Neural cell (in vitro differentiated cells): ENCODE results near the gene NNT. TPM values are rescaled to one million over a fixed set of nuclear protein-coding genes. Genes with fewer than 3 reads are reported as not detected.
"Not testable (repeated sequence)": the region's sequence is repeated elsewhere in the genome, so short reads cannot be mapped to it uniquely, and the experiment has no call there.

Source experiments
- H2AFZ ChIP-seq: fragments of 200-600, 300-800 bp; sonication (generic), shearing (Covaris generic); 2 replicates; pipeline ENCODE4 v1.6.0; 2014; ENCODE audit warnings: low read depth, mild to moderate bottlenecking, antibody characterized with exemption, low read length, moderate library complexity
- H3F3A ChIP-seq: fragments of 200-600 bp; shearing (Covaris generic); 2 replicates; pipeline ENCODE4 v1.6.1; 2016; ENCODE audit warnings: mild to moderate bottlenecking, moderate library complexity, mixed read lengths, antibody characterized with exemption, low read length; ENCODE audit not compliant: insufficient read depth, poor library complexity, severe bottlenecking
- H3K27ac ChIP-seq: fragments of 200-600, 300-800 bp; sonication (generic), shearing (Covaris generic); 2 replicates; pipeline ENCODE4 v1.5.1; 2014; ENCODE audit warnings: mild to moderate bottlenecking, low read length, moderate library complexity
- H3K27me3 ChIP-seq: fragments of 300-800, 200-600 bp; sonication (generic), shearing (Covaris generic); 2 replicates; pipeline ENCODE4 v1.6.0; 2014; ENCODE audit warnings: mild to moderate bottlenecking, low read depth, low read length, moderate library complexity; ENCODE audit not compliant: insufficient read depth
- H3K36me3 ChIP-seq: fragments of 300-800, 200-600 bp; sonication (generic), shearing (Covaris generic); 2 replicates; pipeline ENCODE4 v1.5.1; 2014; ENCODE audit warnings: mild to moderate bottlenecking, antibody characterized with exemption, low read length, moderate library complexity; ENCODE audit not compliant: insufficient read depth
- H3K4me2 ChIP-seq: fragments of 300-800, 200-600 bp; sonication (generic), shearing (Covaris generic); 2 replicates; pipeline ENCODE4 v1.6.0; 2014; ENCODE audit warnings: mild to moderate bottlenecking, low read length
- H3K4me3 ChIP-seq: fragments of 300-800, 200-600 bp; sonication (generic), shearing (Covaris generic); 2 replicates; pipeline ENCODE4 v1.5.1; 2014; ENCODE audit warnings: mild to moderate bottlenecking, low read length, moderate library complexity
- H3K79me2 ChIP-seq: fragments of 200-600 bp; shearing (Covaris generic); replicated peaks from 2 replicates; pipeline ENCODE4 v1.6.0; 2014; ENCODE audit warnings: mild to moderate bottlenecking, low read length, moderate library complexity; ENCODE audit not compliant: insufficient read depth
- H3K9ac ChIP-seq: fragments of 300-800, 200-600 bp; sonication (generic), shearing (Covaris generic); 2 replicates; pipeline ENCODE4 v1.6.1; 2016; ENCODE audit warnings: mild to moderate bottlenecking, low read length, mixed read lengths
- H3K9me2 ChIP-seq: fragments of 200-600 bp; shearing (Covaris generic); 2 replicates; pipeline ENCODE4 v1.6.1; 2016; ENCODE audit warnings: mild to moderate bottlenecking, low read length, mixed read lengths; ENCODE audit not compliant: insufficient read depth
- H3K9me3 ChIP-seq: fragments of 200-600, 300-800 bp; sonication (generic), shearing (Covaris generic); 2 replicates; pipeline ENCODE4 v1.6.1; 2016; ENCODE audit warnings: mild to moderate bottlenecking, mixed run types, low read length, moderate library complexity, mixed read lengths
- H4K20me1 ChIP-seq: fragments of 200-600 bp; shearing (Covaris generic); 2 replicates; pipeline ENCODE4 v1.6.1; 2016; ENCODE audit warnings: mild to moderate bottlenecking, mixed run types; ENCODE audit not compliant: insufficient read depth
- EP300 ChIP-seq: fragments of 450-650 bp; conservative IDR thresholded peaks from 2 replicates; pipeline ENCODE4 v1.6.1; 2014; ENCODE audit warnings: antibody characterized with exemption, mild to moderate bottlenecking, moderate library complexity; ENCODE audit not compliant: poor library complexity, severe bottlenecking
- EZH2 ChIP-seq: fragments of 200-600, 300-800 bp; shearing (Covaris generic), sonication (generic); IDR thresholded peaks from 2 replicates; pipeline ENCODE4 v1.6.1; 2014; ENCODE audit warnings: antibody characterized with exemption, low read length, borderline replicate concordance, mild to moderate bottlenecking; ENCODE audit not compliant: insufficient read depth, poor library complexity, severe bottlenecking
- MXI1 ChIP-seq: fragments of 450-650 bp; conservative IDR thresholded peaks from 2 replicates; pipeline ENCODE4 v1.6.1; 2014; ENCODE audit warnings: antibody characterized with exemption, mild to moderate bottlenecking; ENCODE audit not compliant: poor library complexity, severe bottlenecking
- POLR2AphosphoS5 ChIP-seq: IDR thresholded peaks from 2 replicates; pipeline ENCODE4 v1.6.1; 2012
- RAD21 ChIP-seq: fragments of 450-650 bp; conservative IDR thresholded peaks from 2 replicates; pipeline ENCODE4 v1.6.1; 2014; ENCODE audit warnings: antibody characterized with exemption, mild to moderate bottlenecking, moderate library complexity
- SMC3 ChIP-seq: fragments of 450-650 bp; conservative IDR thresholded peaks from 2 replicates; pipeline ENCODE4 v1.6.1; 2014; ENCODE audit warnings: antibody characterized with exemption, mild to moderate bottlenecking, moderate library complexity; ENCODE audit not compliant: poor library complexity
- TAF1 ChIP-seq: IDR thresholded peaks from 2 replicates; pipeline ENCODE4 v1.6.1; 2012; ENCODE audit warnings: low read depth
- polyA plus RNA-seq: library from polyadenylated mRNA; depleted of rRNA; stranded (reverse); fragments of >200 nt; gene quantifications from 2 replicates; pipeline ENCODE4 v1.2.3, GENCODE V29; 2014
- TF ChIP-seq, protein P1 (sequence below): fragments of 450-650 bp; IDR thresholded peaks from 2 replicates; pipeline ENCODE4 v1.5.1; 2014; ENCODE audit warnings: antibody characterized with exemption, mild to moderate bottlenecking, moderate library complexity; ENCODE audit not compliant: poor library complexity, severe bottlenecking
- TF ChIP-seq, protein P2 (sequence below): IDR thresholded peaks from 2 replicates; pipeline ENCODE4 v1.6.1; 2012; ENCODE audit warnings: borderline replicate concordance

Gene NNT
- polyA plus RNA-seq, 1 donor from 2014 or later: 120 TPM

DNA sequence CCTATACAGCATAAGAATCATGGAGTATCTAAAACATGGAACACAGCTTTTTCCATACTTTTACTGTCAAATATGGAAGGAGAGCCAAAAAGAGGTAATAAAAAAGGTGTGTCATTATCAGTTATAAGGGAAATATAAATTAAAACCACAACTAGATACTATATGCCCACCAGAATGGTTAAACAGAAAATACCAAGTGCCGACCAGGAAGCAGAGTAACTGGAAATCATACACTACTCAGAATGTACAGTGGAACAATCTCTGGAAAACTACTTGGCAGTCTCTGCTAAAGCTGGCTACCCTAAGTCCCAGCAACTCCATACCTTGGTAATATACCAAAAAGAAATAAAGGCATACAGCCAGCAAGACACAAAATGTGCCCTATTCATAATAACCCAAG lies 48.5 kb upstream of the NNT start:
- Histone ChIP-seq H3K9me3 (no peaks in the 10 kb centered on the region), H3K4me3 (peak overlapping the region; percentile 86), H3K27me3 (no peaks in the 10 kb centered on the region), H3K36me3 (peaks cover 14% of the 10 kb centered on the region), H3K9me2 (no peaks in the 10 kb centered on the region), H3K79me2 (peaks cover 68% of the 10 kb centered on the region), H4K20me1 (no peaks in the 10 kb centered on the region), H2AFZ (no peak overlapping the region), H3K9ac (no peak overlapping the region), H3K27ac (no peak overlapping the region), H3F3A (peaks cover 4% of the 10 kb centered on the region), H3K4me2 (peak overlapping the region; percentile 100)
- no peak for TF ChIP-seq EP300
- no peak for TF ChIP-seq TAF1
- no peak for TF ChIP-seq EZH2
- TF ChIP-seq, protein P1, sequence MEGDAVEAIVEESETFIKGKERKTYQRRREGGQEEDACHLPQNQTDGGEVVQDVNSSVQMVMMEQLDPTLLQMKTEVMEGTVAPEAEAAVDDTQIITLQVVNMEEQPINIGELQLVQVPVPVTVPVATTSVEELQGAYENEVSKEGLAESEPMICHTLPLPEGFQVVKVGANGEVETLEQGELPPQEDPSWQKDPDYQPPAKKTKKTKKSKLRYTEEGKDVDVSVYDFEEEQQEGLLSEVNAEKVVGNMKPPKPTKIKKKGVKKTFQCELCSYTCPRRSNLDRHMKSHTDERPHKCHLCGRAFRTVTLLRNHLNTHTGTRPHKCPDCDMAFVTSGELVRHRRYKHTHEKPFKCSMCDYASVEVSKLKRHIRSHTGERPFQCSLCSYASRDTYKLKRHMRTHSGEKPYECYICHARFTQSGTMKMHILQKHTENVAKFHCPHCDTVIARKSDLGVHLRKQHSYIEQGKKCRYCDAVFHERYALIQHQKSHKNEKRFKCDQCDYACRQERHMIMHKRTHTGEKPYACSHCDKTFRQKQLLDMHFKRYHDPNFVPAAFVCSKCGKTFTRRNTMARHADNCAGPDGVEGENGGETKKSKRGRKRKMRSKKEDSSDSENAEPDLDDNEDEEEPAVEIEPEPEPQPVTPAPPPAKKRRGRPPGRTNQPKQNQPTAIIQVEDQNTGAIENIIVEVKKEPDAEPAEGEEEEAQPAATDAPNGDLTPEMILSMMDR: no peak
- no peak for TF ChIP-seq POLR2AphosphoS5
- no peak for TF ChIP-seq MXI1
- TF ChIP-seq, protein P2, sequence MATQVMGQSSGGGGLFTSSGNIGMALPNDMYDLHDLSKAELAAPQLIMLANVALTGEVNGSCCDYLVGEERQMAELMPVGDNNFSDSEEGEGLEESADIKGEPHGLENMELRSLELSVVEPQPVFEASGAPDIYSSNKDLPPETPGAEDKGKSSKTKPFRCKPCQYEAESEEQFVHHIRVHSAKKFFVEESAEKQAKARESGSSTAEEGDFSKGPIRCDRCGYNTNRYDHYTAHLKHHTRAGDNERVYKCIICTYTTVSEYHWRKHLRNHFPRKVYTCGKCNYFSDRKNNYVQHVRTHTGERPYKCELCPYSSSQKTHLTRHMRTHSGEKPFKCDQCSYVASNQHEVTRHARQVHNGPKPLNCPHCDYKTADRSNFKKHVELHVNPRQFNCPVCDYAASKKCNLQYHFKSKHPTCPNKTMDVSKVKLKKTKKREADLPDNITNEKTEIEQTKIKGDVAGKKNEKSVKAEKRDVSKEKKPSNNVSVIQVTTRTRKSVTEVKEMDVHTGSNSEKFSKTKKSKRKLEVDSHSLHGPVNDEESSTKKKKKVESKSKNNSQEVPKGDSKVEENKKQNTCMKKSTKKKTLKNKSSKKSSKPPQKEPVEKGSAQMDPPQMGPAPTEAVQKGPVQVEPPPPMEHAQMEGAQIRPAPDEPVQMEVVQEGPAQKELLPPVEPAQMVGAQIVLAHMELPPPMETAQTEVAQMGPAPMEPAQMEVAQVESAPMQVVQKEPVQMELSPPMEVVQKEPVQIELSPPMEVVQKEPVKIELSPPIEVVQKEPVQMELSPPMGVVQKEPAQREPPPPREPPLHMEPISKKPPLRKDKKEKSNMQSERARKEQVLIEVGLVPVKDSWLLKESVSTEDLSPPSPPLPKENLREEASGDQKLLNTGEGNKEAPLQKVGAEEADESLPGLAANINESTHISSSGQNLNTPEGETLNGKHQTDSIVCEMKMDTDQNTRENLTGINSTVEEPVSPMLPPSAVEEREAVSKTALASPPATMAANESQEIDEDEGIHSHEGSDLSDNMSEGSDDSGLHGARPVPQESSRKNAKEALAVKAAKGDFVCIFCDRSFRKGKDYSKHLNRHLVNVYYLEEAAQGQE: no peak
- TF ChIP-seq RAD21: no peak
- TF ChIP-seq SMC3: no peak

DNA sequence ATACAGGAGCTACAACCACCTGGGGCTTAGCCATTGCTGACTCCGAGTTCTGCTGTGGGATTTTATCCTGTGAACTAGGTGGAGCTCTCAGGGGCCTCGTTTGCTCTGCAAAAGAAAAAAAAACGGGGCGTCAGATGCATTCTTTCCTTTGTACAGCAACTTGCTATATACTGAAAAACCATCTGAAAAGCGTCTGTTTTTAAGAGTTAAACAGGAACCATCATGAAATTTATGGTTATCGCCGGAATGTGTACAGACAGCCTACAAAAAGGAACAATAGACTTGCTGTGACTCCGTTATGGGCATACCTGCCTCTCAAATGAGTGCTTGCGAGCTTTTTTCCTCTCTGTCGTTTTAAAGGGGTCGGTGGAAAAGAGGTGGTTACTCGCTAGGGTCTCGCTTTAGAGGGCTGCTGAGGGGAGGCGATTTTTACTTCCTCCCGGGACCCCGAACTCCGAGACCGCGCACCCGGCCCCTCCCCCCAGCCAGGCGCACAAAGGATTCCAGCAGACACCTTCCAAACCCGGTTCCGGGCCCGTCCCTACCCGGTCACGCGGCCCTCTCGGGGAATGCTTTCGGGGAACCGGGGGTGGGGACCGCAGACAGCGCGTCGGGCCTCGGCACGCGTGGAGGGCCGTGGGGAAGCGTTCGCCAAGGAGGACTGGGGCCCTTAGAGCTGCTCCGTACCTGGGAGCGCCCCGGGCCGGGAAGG lies 46.9 kb upstream of the NNT start:
- Histone ChIP-seq H3K4me3 (peak overlapping the region; percentile 86), H3K36me3 (peaks cover 14% of the 10 kb centered on the region), H3K27me3 (no peaks in the 10 kb centered on the region), H3K27ac (peak overlapping the region; percentile 98), H3F3A (peaks cover 4% of the 10 kb centered on the region), H3K9ac (peak overlapping the region; percentile 98), H3K79me2 (peaks cover 52% of the 10 kb centered on the region), H3K9me3 (no peaks in the 10 kb centered on the region), H3K4me2 (peak overlapping the region; percentile 100), H3K9me2 (no peaks in the 10 kb centered on the region), H4K20me1 (no peaks in the 10 kb centered on the region), H2AFZ (peak overlapping the region; percentile 98)
- TF ChIP-seq POLR2AphosphoS5: peak; percentile 5
- TF ChIP-seq, protein P1: peak; percentile 36
- TF ChIP-seq RAD21: peak; percentile 20
- TF ChIP-seq, protein P2: peak; percentile 62
- no peak for TF ChIP-seq EP300
- no peak for TF ChIP-seq SMC3
- peak; percentile 16 for TF ChIP-seq MXI1

DNA sequence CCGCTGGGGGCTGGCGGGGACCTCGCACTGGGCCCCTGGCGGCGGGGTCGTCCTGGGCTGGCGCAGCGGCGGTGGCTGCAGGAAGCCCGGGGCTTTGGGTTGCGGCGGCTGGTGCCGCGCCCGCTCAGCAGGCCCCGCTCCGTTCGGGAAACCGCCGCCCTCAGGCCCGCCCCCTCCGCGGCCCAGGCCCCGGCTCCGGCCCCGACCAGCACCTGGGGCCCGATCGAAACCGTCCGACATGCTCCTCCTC lies 46.4 kb upstream of the NNT start:
- Histone ChIP-seq H3K79me2 (peaks cover 47% of the 10 kb centered on the region), H3K36me3 (peaks cover 14% of the 10 kb centered on the region), H3K27ac (peak overlapping the region; percentile 98), H2AFZ (peak overlapping the region; percentile 98), H3K4me3 (peak overlapping the region; percentile 86), H3K9ac (peak overlapping the region; percentile 98)
- H3K27me3 ChIP-seq, H3K9me2 ChIP-seq, H3K4me2 ChIP-seq, H3F3A ChIP-seq, H4K20me1 ChIP-seq, H3K9me3 ChIP-seq: not testable (repeated sequence)
